Measurements from ENCODE around the gene ABCC6. TPM values are rescaled to one million over a fixed set of nuclear protein-coding genes. Genes with fewer than 3 reads are reported as not detected.

The ABCC6 gene
- total RNA-seq, 1 experiment from 2014 or later: 1.1 TPM

DNA sequence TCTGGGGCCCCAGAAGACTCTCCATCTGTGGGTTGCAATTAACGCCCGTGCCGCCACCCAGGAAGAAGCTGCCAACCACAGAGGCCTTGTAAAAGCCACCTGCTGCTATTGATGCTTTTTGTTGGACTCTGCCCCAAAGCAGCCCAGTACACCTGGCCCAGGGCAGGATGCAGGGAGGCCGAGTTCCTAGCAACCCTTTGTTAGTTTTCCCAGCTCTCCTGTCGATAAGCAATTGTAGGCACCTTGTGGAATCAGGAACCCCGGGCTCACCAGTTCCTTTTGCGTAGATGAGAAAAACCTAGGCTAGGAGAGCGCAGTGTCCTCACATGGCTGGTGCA is 103.3 kb downstream of the ABCC6 start:
- no CpG with 5 or more reads among the region's 8 CpGs for WGBS (ENCODE audit: extremely low coverage, insufficient read length, low lambda C conversion rate)
- H3K36me3 Mint-ChIP-seq (ENCODE audit: insufficient read depth in 1 of 3, low read depth in 3 of 3): peaks cover 61 to 89% (median 85%) of the 10 kb centered on the region in 3 experiments
- no peak overlapping the region for H3K9ac ChIP-seq (ENCODE audit: extremely low read depth, insufficient read length, low read length)
- H4K5ac ChIP-seq (ENCODE audit: insufficient read length, low read depth, low read length): no peak overlapping the region
- no peak overlapping the region for H4K91ac ChIP-seq (ENCODE audit: insufficient read length, low read depth, low read length)
- peaks cover 9% of the 10 kb centered on the region in 2 experiments; a peak in 4 of 5 replicates for H3K9me3 Mint-ChIP-seq
- no peaks in the 10 kb centered on the region for H3K4me1 ChIP-seq (ENCODE audit: insufficient read depth, low read length)
- no peak for DNase-seq
- H2BK5ac ChIP-seq (ENCODE audit: insufficient read length, low read length): no peak overlapping the region
- H3K4me2 ChIP-seq (ENCODE audit: insufficient read depth, insufficient read length, low read length): no peak overlapping the region
- no peak overlapping the region for H3K27ac Mint-ChIP-seq
- no peak overlapping the region for H3K4ac ChIP-seq (ENCODE audit: low read depth, low read length)
- no peak overlapping the region for H3K18ac ChIP-seq (ENCODE audit: insufficient read length, low read depth, low read length)
- H3K23ac ChIP-seq (ENCODE audit: insufficient read length, low read depth, low read length): no peak overlapping the region
- no peak overlapping the region for H4K8ac ChIP-seq (replicated peaks; ENCODE audit: insufficient read length, low read depth, low read length)
- H3K4me1 Mint-ChIP-seq: no peaks in the 10 kb centered on the region
- H2BK15ac ChIP-seq (ENCODE audit: low read depth, low read length): no peak overlapping the region
- no peaks in the 10 kb centered on the region for H3K27me3 Mint-ChIP-seq (ENCODE audit: low read depth)
- no peaks in the 10 kb centered on the region for H3K79me1 ChIP-seq (ENCODE audit: insufficient read depth, low read depth, low read length, poor library complexity, severe bottlenecking)
- H3K23me2 ChIP-seq (ENCODE audit: insufficient read length, low read depth, low read length, poor library complexity, severe bottlenecking): peaks cover 2% of the 10 kb centered on the region
- H2BK12ac ChIP-seq (ENCODE audit: insufficient read length, low read depth, low read length): no peak overlapping the region
- H3K4me3 Mint-ChIP-seq: no peak overlapping the region
- H3K27ac ChIP-seq (ENCODE audit: insufficient read length, low read depth, low read length): no peak overlapping the region
- TF ChIP-seq, protein P1, sequence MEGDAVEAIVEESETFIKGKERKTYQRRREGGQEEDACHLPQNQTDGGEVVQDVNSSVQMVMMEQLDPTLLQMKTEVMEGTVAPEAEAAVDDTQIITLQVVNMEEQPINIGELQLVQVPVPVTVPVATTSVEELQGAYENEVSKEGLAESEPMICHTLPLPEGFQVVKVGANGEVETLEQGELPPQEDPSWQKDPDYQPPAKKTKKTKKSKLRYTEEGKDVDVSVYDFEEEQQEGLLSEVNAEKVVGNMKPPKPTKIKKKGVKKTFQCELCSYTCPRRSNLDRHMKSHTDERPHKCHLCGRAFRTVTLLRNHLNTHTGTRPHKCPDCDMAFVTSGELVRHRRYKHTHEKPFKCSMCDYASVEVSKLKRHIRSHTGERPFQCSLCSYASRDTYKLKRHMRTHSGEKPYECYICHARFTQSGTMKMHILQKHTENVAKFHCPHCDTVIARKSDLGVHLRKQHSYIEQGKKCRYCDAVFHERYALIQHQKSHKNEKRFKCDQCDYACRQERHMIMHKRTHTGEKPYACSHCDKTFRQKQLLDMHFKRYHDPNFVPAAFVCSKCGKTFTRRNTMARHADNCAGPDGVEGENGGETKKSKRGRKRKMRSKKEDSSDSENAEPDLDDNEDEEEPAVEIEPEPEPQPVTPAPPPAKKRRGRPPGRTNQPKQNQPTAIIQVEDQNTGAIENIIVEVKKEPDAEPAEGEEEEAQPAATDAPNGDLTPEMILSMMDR (conservative IDR thresholded peaks at IDR 0.05): no peak
- H3K9me3 ChIP-seq (ENCODE audit: control insufficient read depth, low read depth, low read length): no peaks in the 10 kb centered on the region
- no peak overlapping the region for H2AK5ac ChIP-seq (ENCODE audit: insufficient read length, low read length)
- H3K14ac ChIP-seq (ENCODE audit: insufficient read depth, low read length): no peak overlapping the region
- H3K79me2 ChIP-seq (ENCODE audit: insufficient read depth, low read length): no peaks in the 10 kb centered on the region
- no peak overlapping the region for H3K56ac ChIP-seq (ENCODE audit: insufficient read length, low read depth, low read length)
- no peaks in the 10 kb centered on the region for H4K20me1 ChIP-seq (ENCODE audit: control insufficient read depth, insufficient read depth, insufficient read length)
- no peak overlapping the region for H2BK20ac ChIP-seq (ENCODE audit: low read depth, low read length, poor library complexity, severe bottlenecking)
- no peak overlapping the region for H2BK120ac ChIP-seq (ENCODE audit: low read depth, low read length, poor library complexity, severe bottlenecking)
- no peak overlapping the region for H3T11ph ChIP-seq (ENCODE audit: low read length)
- H2AFZ ChIP-seq (ENCODE audit: low read length): no peak overlapping the region
- no peaks in the 10 kb centered on the region for H3K27me3 ChIP-seq (ENCODE audit: insufficient read depth, low read length)
